H9 (cell line): ENCODE data around the gene SLC25A3. TPM values are rescaled to one million over a fixed set of nuclear protein-coding genes. Genes with fewer than 3 reads are reported as not detected.
"Not testable (repeated sequence)": the region's sequence is repeated elsewhere in the genome, so short reads cannot be mapped to it uniquely, and the experiment has no call there.

Source experiments
- DNase-seq: peaks from one replicate; pipeline ENCODE4 v3.0.0-alpha.2; 2017
- H2AFZ ChIP-seq: one replicate; pipeline ENCODE4 v1.6.1; 2013; ENCODE audit warnings: mild to moderate bottlenecking, low read length, control low read depth, moderate library complexity
- H2AK5ac ChIP-seq: 2 replicates; pipeline ENCODE4 v1.6.1; 2013; ENCODE audit warnings: low read length, control low read depth, mixed read lengths; ENCODE audit not compliant: insufficient read length
- H2BK120ac ChIP-seq: one replicate; pipeline ENCODE4 v1.6.1; 2013; ENCODE audit warnings: low read depth, mild to moderate bottlenecking, low read length, control low read depth, inconsistent platforms; ENCODE audit not compliant: poor library complexity, severe bottlenecking
- H2BK12ac ChIP-seq: 2 replicates; pipeline ENCODE4 v1.6.1; 2013; ENCODE audit warnings: low read length, control low read depth, mixed read lengths, low read depth; ENCODE audit not compliant: insufficient read length
- H2BK15ac ChIP-seq: 2 replicates; pipeline ENCODE4 v1.6.1; 2013; ENCODE audit warnings: low read depth, low read length, control low read depth
- H2BK20ac ChIP-seq: one replicate; pipeline ENCODE4 v1.6.1; 2013; ENCODE audit warnings: low read depth, mild to moderate bottlenecking, low read length, control low read depth, inconsistent platforms; ENCODE audit not compliant: poor library complexity, severe bottlenecking
- H2BK5ac ChIP-seq: 2 replicates; pipeline ENCODE4 v1.6.1; 2013; ENCODE audit warnings: low read length, control low read depth, mixed read lengths; ENCODE audit not compliant: insufficient read length
- H3K14ac ChIP-seq: 2 replicates; pipeline ENCODE4 v1.6.1; 2013; ENCODE audit warnings: low read length, control low read depth; ENCODE audit not compliant: insufficient read depth
- H3K18ac ChIP-seq: 2 replicates; pipeline ENCODE4 v1.6.1; 2013; ENCODE audit warnings: low read depth, mild to moderate bottlenecking, mixed read lengths, low read length, control low read depth; ENCODE audit not compliant: insufficient read length
- H3K23ac ChIP-seq: 2 replicates; pipeline ENCODE4 v1.6.1; 2013; ENCODE audit warnings: low read length, control low read depth, mixed read lengths, low read depth; ENCODE audit not compliant: insufficient read length
- H3K23me2 ChIP-seq: 2 replicates; pipeline ENCODE4 v1.6.1; 2013; ENCODE audit warnings: low read depth, mild to moderate bottlenecking, mixed read lengths, low read length, control low read depth; ENCODE audit not compliant: insufficient read length, poor library complexity, severe bottlenecking
- H3K27ac ChIP-seq: 2 replicates; pipeline ENCODE4 v1.5.1; 2013; ENCODE audit warnings: low read length, control low read depth, mixed read lengths, low read depth; ENCODE audit not compliant: insufficient read length
- H3K27me3 ChIP-seq: 2 replicates; pipeline ENCODE4 v1.6.1; 2013; ENCODE audit warnings: low read length, control low read depth, inconsistent platforms; ENCODE audit not compliant: insufficient read depth
- H3K4ac ChIP-seq: 2 replicates; pipeline ENCODE4 v1.6.1; 2013; ENCODE audit warnings: low read depth, mild to moderate bottlenecking, control low read depth, inconsistent platforms, low read length, moderate library complexity
- H3K4me1 ChIP-seq: 2 replicates; pipeline ENCODE4 v1.6.1; 2013; ENCODE audit warnings: low read length, control low read depth, inconsistent platforms; ENCODE audit not compliant: insufficient read depth
- H3K4me2 ChIP-seq: 2 replicates; pipeline ENCODE4 v1.6.1; 2013; ENCODE audit warnings: low read length, control low read depth, mixed read lengths; ENCODE audit not compliant: insufficient read length, insufficient read depth
- H3K56ac ChIP-seq: 2 replicates; pipeline ENCODE4 v1.6.1; 2013; ENCODE audit warnings: low read depth, mild to moderate bottlenecking, mixed read lengths, low read length, control low read depth; ENCODE audit not compliant: insufficient read length
- H3K79me1 ChIP-seq: 2 replicates; pipeline ENCODE4 v1.6.1; 2013; ENCODE audit warnings: low read depth, mild to moderate bottlenecking, moderate library complexity, low read length, control low read depth, inconsistent platforms; ENCODE audit not compliant: insufficient read depth, poor library complexity, severe bottlenecking
- H3K79me2 ChIP-seq: 2 replicates; pipeline ENCODE4 v1.6.1; 2013; ENCODE audit warnings: low read length, control low read depth, inconsistent platforms; ENCODE audit not compliant: insufficient read depth
- H3K9ac ChIP-seq: 2 replicates; pipeline ENCODE4 v1.6.1; 2013; ENCODE audit warnings: low read length, control low read depth, mixed read lengths; ENCODE audit not compliant: insufficient read length; ENCODE audit errors: extremely low read depth
- H3K9me3 ChIP-seq: one replicate; pipeline ENCODE4 v1.6.1; 2013; ENCODE audit warnings: low read depth, low read length, inconsistent platforms; ENCODE audit not compliant: control insufficient read depth
- H3T11ph ChIP-seq: one replicate; pipeline ENCODE4 v1.6.1; 2013; ENCODE audit warnings: mild to moderate bottlenecking, low read length, control low read depth, inconsistent platforms
- H4K20me1 ChIP-seq: one replicate; pipeline ENCODE4 v1.6.1; 2013; ENCODE audit not compliant: control insufficient read depth, insufficient read length, insufficient read depth
- H4K5ac ChIP-seq: 2 replicates; pipeline ENCODE4 v1.6.1; 2013; ENCODE audit warnings: low read depth, mild to moderate bottlenecking, mixed read lengths, low read length, control low read depth; ENCODE audit not compliant: insufficient read length
- H4K8ac ChIP-seq: replicated peaks from 2 replicates; pipeline ENCODE4 v1.6.1; 2013; ENCODE audit warnings: low read length, control low read depth, mixed read lengths, low read depth; ENCODE audit not compliant: insufficient read length
- H4K91ac ChIP-seq: 2 replicates; pipeline ENCODE4 v1.6.1; 2013; ENCODE audit warnings: low read depth, mild to moderate bottlenecking, moderate library complexity, mixed read lengths, low read length, control low read depth; ENCODE audit not compliant: insufficient read length
- H3K27ac Mint-ChIP-seq, 3 experiments: 2 replicates in 2 of 3; 3 replicates in 1 of 3; pipeline ENCODE4 v1.8.0; 2020 to 2021; ENCODE audit warnings: mixed read lengths in 3 of 3, mild to moderate bottlenecking in 1 of 3, moderate library complexity in 1 of 3
- H3K27me3 Mint-ChIP-seq: 2 replicates; pipeline ENCODE4 v1.8.0; 2021; ENCODE audit warnings: low read depth, mild to moderate bottlenecking, moderate library complexity, mixed read lengths
- H3K36me3 Mint-ChIP-seq, 3 experiments: 2 replicates in 2 of 3; 3 replicates in 1 of 3; pipeline ENCODE4 v1.8.0; 2020 to 2021; ENCODE audit warnings: low read depth in 3 of 3, mixed read lengths in 3 of 3; ENCODE audit not compliant: insufficient read depth in 1 of 3
- H3K4me1 Mint-ChIP-seq, 2 experiments: 2 replicates each; pipeline ENCODE4 v1.8.0; 2020; ENCODE audit warnings: mixed read lengths in 2 of 2
- H3K4me3 Mint-ChIP-seq, 2 experiments: 2 replicates in 1 of 2; 3 replicates in 1 of 2; pipeline ENCODE4 v1.8.0; 2020 to 2021; ENCODE audit warnings: mild to moderate bottlenecking in 2 of 2, mixed read lengths in 2 of 2, moderate library complexity in 1 of 2
- H3K9me3 Mint-ChIP-seq, 2 experiments: 2 replicates in 1 of 2; 3 replicates in 1 of 2; pipeline ENCODE4 v1.8.0; 2020; ENCODE audit warnings: mild to moderate bottlenecking in 2 of 2, mixed read lengths in 2 of 2, moderate library complexity in 1 of 2
- WGBS: extraction: QIAGEN DNeasy Blood & Tissue Kit; methylation state at CpG from one replicate; pipeline ENCODE4 v1.1.7; 2013; ENCODE audit warnings: missing lambda C conversion rate, low lambda C conversion rate, mixed read lengths; ENCODE audit not compliant: insufficient read length; ENCODE audit errors: extremely low coverage; 5-methylcytosine and 5-hydroxymethylcytosine counted together
- total RNA-seq: library from RNA; stranded (reverse); gene quantifications from 2 replicates; pipeline ENCODE4 v1.2.1, GENCODE V29; 2021
- TF ChIP-seq, protein P1 (sequence below): fragments of 200-600 bp; sonication (generic); conservative IDR thresholded peaks from 3 replicates; pipeline ENCODE4 v1.8.0; 2021; ENCODE audit warnings: antibody characterized with exemption, mild to moderate bottlenecking

SLC25A3 gene
- total RNA-seq, 1 experiment from 2014 or later = 673 TPM

DNA sequence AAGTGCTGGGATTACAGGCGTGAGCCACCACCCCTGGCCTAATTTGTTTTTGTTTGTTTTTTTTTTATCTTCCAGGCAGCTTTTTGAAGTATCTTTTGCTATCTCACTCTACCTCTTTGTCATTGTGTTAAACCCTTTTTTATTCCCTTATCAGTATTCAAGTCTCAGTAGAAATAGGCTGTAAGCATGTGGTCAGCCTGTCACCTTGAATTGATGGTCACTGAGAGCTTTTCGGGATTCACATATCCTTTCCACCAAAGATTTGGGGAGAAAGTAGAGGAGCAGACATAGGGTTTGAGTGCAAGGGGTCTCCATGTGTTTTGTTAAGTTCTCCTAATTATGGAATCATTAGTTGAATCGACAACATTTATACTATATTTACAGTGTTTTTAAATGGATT, 41.7 kb upstream of the SLC25A3 start:
- no peaks in the 10 kb centered on the region for H3K79me2 ChIP-seq
- no peak overlapping the region for H3K56ac ChIP-seq
- H2AK5ac ChIP-seq = no peak overlapping the region
- TF ChIP-seq, protein P1, sequence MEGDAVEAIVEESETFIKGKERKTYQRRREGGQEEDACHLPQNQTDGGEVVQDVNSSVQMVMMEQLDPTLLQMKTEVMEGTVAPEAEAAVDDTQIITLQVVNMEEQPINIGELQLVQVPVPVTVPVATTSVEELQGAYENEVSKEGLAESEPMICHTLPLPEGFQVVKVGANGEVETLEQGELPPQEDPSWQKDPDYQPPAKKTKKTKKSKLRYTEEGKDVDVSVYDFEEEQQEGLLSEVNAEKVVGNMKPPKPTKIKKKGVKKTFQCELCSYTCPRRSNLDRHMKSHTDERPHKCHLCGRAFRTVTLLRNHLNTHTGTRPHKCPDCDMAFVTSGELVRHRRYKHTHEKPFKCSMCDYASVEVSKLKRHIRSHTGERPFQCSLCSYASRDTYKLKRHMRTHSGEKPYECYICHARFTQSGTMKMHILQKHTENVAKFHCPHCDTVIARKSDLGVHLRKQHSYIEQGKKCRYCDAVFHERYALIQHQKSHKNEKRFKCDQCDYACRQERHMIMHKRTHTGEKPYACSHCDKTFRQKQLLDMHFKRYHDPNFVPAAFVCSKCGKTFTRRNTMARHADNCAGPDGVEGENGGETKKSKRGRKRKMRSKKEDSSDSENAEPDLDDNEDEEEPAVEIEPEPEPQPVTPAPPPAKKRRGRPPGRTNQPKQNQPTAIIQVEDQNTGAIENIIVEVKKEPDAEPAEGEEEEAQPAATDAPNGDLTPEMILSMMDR = no peak
- no peak overlapping the region for H3K18ac ChIP-seq
- no peak overlapping the region for H3T11ph ChIP-seq
- no peak overlapping the region for H3K4me2 ChIP-seq
- WGBS = no CpG with 5 or more reads among the region's 3 CpGs
- no peak overlapping the region for H4K5ac ChIP-seq
- no peak overlapping the region for H4K91ac ChIP-seq
- H3K79me1 ChIP-seq = no peaks in the 10 kb centered on the region
- Mint-ChIP-seq H3K4me3 (no peak overlapping the region), H3K9me3 (no peaks in the 10 kb centered on the region), H3K4me1 (no peaks in the 10 kb centered on the region), H3K36me3 (peaks cover 16 to 52% (median 45%) of the 10 kb centered on the region in 3 experiments; a peak in 6 of 7 replicates), H3K27ac (peak overlapping the region in 1 of 3 experiments; percentile 19; a peak in 3 of 7 replicates), H3K27me3 (no peaks in the 10 kb centered on the region)
- H4K8ac ChIP-seq = no peak overlapping the region
- H2BK15ac ChIP-seq = no peak overlapping the region
- no peak overlapping the region for H2BK120ac ChIP-seq
- no peaks in the 10 kb centered on the region for H4K20me1 ChIP-seq
- H3K9me3 ChIP-seq = no peaks in the 10 kb centered on the region
- H3K4ac ChIP-seq = no peak overlapping the region
- H3K9ac ChIP-seq = no peak overlapping the region
- no peak overlapping the region for H2BK5ac ChIP-seq
- no peak overlapping the region for H2AFZ ChIP-seq
- DNase-seq = no peak
- no peaks in the 10 kb centered on the region for H3K23me2 ChIP-seq
- H3K4me1 ChIP-seq = no peaks in the 10 kb centered on the region
- no peaks in the 10 kb centered on the region for H3K27me3 ChIP-seq
- H3K23ac ChIP-seq = no peak overlapping the region
- no peak overlapping the region for H3K27ac ChIP-seq
- no peak overlapping the region for H2BK20ac ChIP-seq
- H2BK12ac ChIP-seq = no peak overlapping the region
- H3K14ac ChIP-seq = no peak overlapping the region

DNA sequence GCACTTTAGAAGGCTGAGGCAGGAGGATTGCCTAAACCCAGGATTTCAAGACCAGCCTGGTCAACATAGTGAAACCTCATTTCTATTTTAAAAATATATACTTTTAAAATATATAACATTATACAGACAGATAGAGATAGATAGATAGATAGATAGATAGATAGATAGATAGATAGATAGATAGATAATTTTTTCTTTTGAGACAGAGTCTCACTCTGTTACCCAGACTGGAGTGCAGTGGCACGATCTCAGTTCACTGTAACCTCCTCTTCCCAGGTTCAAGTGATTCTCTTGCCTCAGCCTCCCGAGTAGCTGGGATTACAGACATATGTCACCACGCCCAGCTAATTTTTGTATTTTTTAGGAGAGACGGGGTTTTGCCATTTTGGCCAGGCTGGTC, 35.4 kb upstream of the SLC25A3 start:
- not testable (repeated sequence) for H3K4me2 ChIP-seq, DNase-seq, H3K79me2 ChIP-seq, H4K8ac ChIP-seq, H3K4me1 Mint-ChIP-seq, H4K5ac ChIP-seq, H3T11ph ChIP-seq, H3K36me3 Mint-ChIP-seq, H3K4ac ChIP-seq, H3K27me3 Mint-ChIP-seq, H3K4me3 Mint-ChIP-seq, H3K9me3 ChIP-seq, H3K23ac ChIP-seq, H3K18ac ChIP-seq, H3K56ac ChIP-seq, H2BK15ac ChIP-seq, H3K9me3 Mint-ChIP-seq, H4K91ac ChIP-seq, H3K27ac ChIP-seq, H2BK20ac ChIP-seq, H3K27me3 ChIP-seq, H3K23me2 ChIP-seq, H2BK12ac ChIP-seq, H2BK5ac ChIP-seq, H4K20me1 ChIP-seq, H3K9ac ChIP-seq, H3K27ac Mint-ChIP-seq, H2BK120ac ChIP-seq, H3K14ac ChIP-seq, H3K79me1 ChIP-seq, H2AK5ac ChIP-seq, H3K4me1 ChIP-seq, H2AFZ ChIP-seq
- WGBS = no CpG with 5 or more reads among the region's 4 CpGs
